Left colon (tissue), 2 donors: ENCODE data around the gene NAV1. TPM values are rescaled to one million over a fixed set of nuclear protein-coding genes. Genes with fewer than 3 reads are reported as not detected.

Experiments used
- ATAC-seq: fragments of 200-7000 bp; cut with Tn5 transposase; one replicate; pipeline ENCODE4 v1.9.1; 2020; ENCODE audit warnings: mild to moderate bottlenecking, moderate library complexity
- DNase-seq, 2 donors: peaks; one replicate each; pipeline ENCODE4 v3.0.0-alpha.2; 2020
- intact Hi-C, 2 donors: fragments of 100-400 bp; cut with DNase I in 1 of 2; cut with micrococcal nuclease in 1 of 2; formaldehyde crosslinking; loops; one replicate each; pipeline versions ENCODE4 v1.11.2 to v1.14.0; 2022; cut with DNase I, micrococcal nuclease
- total RNA-seq, 2 donors: library from RNA; stranded (reverse); fragmentation: NEBNext Ultra II Directional; extraction: Animal tissue kit (Norgen Biotek cat#: 25700); gene quantifications; one replicate each; pipeline ENCODE4 v1.2.1, GENCODE V29; 2021
- donor health status: DM: no; HTN: no; CAD: no.
- donor health status: DM: yes; HTN: yes; CAD: no.

Gene NAV1
- total RNA-seq, 2 donors from 2014 or later, result 13.6 to 25.1 TPM

DNA sequence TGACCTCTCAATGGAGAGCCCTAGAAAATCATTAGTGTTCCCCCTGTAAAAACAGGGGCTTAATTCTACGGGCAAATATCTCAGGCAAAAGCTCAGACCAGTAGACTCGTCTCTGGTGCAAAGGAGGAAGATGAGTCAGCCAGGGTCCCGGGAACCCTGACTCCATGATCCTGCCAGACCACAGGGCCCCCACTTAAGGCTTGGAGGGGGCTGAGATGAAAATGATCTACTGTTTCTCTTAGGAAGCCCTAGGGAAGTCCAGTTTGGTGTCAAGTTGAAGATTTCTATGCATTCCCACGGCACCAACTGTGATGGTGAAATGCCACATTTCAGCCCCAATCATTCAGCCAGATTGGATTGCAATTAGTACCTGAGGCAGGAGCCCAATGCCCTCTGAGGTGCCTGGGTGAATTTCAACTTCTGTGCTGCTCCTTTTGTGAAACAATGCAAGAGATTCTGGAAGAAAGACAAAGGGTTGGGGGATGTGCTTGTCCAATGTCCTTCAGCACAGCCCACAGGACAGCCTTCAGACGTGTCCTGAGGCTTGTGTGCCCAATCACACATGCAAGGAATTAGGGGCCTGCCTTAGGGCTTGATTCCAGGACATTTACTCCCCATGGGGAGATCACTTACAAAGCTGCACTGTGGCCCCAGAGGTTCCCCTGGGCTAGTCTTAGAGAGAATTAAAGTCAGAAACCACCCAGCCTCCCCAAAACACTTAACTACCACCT, 18.1 kb downstream of the NAV1 start:
- DNase-seq, result no peak
- ATAC-seq, result no peak
- intact Hi-C loops, result loop anchor here (10.0 kb wide), 1 partner anchor 238 kb away; no protein-coding TSS in a partner anchor

DNA sequence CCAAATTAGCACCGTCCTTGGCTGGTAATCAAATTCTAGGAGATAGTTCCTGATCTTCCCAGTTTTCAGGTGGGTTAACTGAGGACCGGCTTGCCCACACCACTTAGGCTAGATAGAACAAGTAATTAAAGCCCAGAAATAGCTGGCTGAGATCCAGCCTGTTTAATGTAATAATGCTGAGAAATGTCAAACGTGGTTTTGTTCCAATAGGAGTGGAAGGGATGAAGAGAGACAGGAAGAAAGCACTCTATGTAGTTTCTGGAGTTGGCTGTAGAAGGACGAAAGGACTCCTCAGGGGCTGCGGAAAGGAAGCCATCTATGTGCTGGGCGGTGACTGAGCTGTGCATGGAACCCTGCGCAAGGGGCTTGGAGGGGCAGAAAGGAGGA, 18.6 kb downstream of the NAV1 start:
- DNase-seq (no peak), ATAC-seq (no peak)
- intact Hi-C loops, result loop anchor here (10.0 kb wide), 1 partner anchor 237 kb away; no protein-coding TSS in a partner anchor

DNA sequence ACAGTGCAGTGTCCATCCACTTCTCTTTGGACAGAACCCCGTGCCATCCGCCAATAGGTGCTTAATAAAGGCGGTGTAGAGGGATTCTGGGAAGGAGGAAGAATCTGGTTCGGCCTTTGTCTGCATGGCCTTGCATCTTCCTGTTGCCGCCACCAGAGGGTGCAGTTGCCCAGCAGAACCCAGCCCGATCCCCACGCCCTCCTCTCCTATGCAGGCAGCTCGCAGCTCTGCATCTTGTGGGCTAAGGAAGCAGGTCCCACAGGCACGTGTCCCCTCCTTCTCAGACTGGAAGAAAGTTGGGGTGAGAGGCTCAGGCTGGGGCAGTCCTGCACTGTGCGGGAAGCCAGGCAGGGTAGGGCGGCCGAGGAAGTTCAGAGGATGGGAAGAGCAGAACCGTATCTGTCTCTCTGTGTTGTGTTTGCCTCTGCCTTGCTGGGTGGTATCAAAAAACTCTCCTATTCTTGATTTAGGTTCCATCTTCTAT, 20.8 kb downstream of the NAV1 start:
- peak; percentile 71 to 80 for DNase-seq
- ATAC-seq, result peak; percentile 98
- intact Hi-C loops, result loop anchor here (2.0 to 10.0 kb wide), 3 partner anchors 143 to 235 kb away; no protein-coding TSS in a partner anchor

GRCh38 chr1:201560328-201561194, 21.6 kb downstream of the NAV1 start:
- intact Hi-C loops, result loop anchor here in 1 of 2 donors (5.0 kb wide), 1 partner anchor 142 kb away; no protein-coding TSS in a partner anchor
- DNase-seq (no peak), ATAC-seq (no peak)

DNA sequence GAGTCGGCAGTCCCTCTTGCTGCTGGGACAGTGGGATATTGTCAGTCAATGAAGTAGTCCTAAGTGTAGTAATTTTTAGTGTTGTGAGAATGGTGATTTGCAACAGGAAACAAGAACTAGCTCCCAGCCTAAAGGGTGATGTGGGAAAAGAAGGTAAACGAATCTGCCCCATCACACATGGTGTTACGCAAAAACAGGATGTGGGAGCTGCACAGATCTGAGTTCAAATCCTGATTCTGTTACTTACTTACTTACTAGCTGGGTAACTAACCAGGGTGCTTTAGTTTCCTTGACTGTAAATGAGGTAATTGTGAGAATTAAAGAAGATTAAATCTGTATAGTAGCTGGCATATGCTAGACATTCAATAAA, 22.3 kb downstream of the NAV1 start:
- no peak for DNase-seq
- no peak for ATAC-seq
- intact Hi-C loops, result loop anchor here in 1 of 2 donors (5.0 kb wide), 1 partner anchor 141 kb away; no protein-coding TSS in a partner anchor

GRCh38 chr1:201561601-201562000, 22.7 kb downstream of the NAV1 start:
- ATAC-seq (no peak), DNase-seq (no peak)
- intact Hi-C loops, result loop anchor here in 1 of 2 donors (5.0 kb wide), 1 partner anchor 141 kb away; no protein-coding TSS in a partner anchor

- DNase-seq, result no peak
Observed at GRCh38 chr1:201562257-201562656, 23.3 kb downstream of the NAV1 start.

GRCh38 chr1:201562659-201563405, 23.9 kb downstream of the NAV1 start:
- intact Hi-C loops, result loop anchor here in 1 of 2 donors (5.0 kb wide), 1 partner anchor 139 kb away; no protein-coding TSS in a partner anchor
- no peak for ATAC-seq

More at GRCh38 chr1:201562257-201562656, 23.3 kb downstream of the NAV1 start:
- intact Hi-C loops, result loop anchor here in 1 of 2 donors (5.0 kb wide), 1 partner anchor 140 kb away; no protein-coding TSS in a partner anchor
- no peak for ATAC-seq

DNA sequence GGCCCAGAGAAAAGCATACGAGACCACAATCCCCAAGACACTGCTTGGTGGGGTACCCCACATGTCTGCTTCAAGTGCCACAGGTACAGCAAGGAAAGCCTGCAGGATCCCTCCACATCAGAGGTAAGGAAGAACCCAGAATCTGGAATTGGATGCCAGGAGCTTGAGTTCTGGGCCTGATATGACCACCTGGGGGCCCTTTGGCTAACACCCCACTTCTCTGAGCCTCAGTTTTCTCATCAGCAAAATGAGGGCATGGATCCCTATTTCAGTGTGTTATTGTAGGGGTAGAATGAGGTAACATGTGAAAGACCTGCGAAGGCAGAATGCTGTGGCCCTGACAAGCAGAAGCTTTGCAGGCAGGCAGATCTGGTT, 24.5 kb downstream of the NAV1 start:
- ATAC-seq (no peak), DNase-seq (no peak)
- intact Hi-C loops, result loop anchor here in 1 of 2 donors (5.0 kb wide), 1 partner anchor 139 kb away; no protein-coding TSS in a partner anchor

More at GRCh38 chr1:201562659-201563405, 23.9 kb downstream of the NAV1 start:
- DNase-seq, result no peak

DNA sequence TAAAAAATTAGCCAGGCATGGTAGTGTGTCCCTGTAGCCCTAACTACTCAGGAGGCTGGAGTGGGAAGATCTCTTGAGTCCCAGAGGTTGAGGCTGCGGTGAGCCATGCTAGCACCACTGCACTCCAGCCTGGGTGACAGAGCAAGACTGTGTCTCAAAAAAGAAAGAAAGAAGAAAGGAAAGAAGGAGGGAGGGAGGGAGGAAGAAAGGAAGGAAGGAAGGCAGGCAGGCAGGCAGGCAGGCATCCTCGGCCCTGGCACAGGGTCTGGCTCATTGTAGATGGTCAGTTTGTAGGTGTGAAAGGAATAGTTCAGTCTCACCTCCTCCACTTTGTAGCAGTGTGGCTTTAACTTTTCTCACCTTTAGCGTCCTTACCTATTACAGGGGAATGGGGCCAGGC, 25.0 kb downstream of the NAV1 start:
- intact Hi-C loops, result loop anchor here in 1 of 2 donors (5.0 kb wide), 1 partner anchor 138 kb away; no protein-coding TSS in a partner anchor
- ATAC-seq, result no peak

GRCh38 chr1:201565024-201565730, 26.2 kb downstream of the NAV1 start:
- ATAC-seq (no peak), DNase-seq (no peak)
- intact Hi-C loops, result no loop called here

More for the DNA sequence above, 25.0 kb downstream of the NAV1 start:
- no peak for DNase-seq

GRCh38 chr1:201565771-201566528, 27.0 kb downstream of the NAV1 start:
- intact Hi-C loops, result no loop called here
- no peak for ATAC-seq
- no peak for DNase-seq

GRCh38 chr1:201566529-201566823, 27.5 kb downstream of the NAV1 start:
- intact Hi-C loops, result no loop called here
- no peak for ATAC-seq
- no peak for DNase-seq

DNA sequence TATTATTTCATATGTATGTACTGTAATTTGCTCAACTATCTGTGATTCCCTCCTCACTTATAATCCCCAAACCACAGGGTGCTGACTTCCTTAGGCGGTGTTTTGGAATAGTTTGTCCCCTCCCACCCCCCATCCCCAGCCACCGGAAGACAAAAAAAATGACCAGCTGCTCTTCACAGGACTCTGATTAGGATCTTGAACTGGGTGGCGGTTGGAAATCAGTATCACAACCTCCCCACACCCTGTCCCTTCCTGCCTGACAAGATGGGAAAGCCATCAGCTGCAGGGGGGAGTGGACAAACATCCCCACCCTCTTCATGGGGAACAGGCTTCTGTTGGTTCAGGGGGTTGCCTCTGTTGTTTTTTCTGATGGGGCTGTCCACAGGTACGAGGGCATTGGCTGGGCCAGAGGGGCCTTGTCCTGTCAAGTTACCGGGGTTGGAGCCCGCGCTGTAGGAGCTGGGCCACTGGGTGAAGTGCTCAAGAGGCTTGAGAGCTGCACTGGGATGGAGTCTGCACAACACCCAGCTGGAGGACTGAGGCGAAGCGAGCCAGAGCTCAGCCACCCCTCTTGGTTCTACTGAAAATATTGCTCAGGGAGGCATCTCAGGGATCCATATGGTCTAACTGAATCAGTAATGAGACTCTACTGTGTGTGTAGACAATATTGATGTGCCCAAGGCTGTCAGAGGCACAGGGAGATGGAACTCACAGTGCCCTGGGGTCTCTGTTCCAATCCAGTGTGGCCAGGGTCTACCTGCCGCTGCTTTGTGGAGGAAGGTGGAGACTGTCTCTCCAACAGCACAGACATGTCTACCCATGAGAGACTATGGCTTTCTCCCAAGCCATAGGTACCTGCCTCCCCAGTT, 28.2 kb downstream of the NAV1 start:
- DNase-seq (no peak), ATAC-seq (peak; percentile 70)
- intact Hi-C loops, result no loop called here

DNA sequence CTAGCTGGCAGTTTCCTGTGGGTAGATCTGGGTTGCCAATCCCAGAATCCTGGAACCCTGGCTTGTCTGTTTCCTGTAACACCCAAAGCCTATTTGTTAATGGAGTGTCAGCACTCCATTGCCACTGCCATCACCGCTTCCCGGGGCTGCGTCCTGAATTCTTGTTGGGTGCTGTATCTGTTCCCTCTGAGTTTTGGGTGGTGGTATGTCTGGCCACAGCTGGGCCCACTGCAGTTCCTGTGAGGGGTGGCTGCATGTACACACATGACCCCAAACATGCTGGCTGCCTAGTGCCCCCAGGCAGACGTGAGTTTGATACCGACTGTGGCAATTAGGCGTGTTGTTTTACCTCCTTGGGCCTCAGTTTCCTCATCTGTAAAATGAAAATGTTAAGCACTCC, 29.3 kb downstream of the NAV1 start:
- no peak for DNase-seq
- intact Hi-C loops, result no loop called here
- no peak for ATAC-seq

- intact Hi-C loops, result no loop called here
- DNase-seq, result no peak
- ATAC-seq, result no peak
Observed at GRCh38 chr1:201568859-201569294, 29.9 kb downstream of the NAV1 start.
